Liver (tissue), 9 donors: Measurements from ENCODE around the gene KRTAP5-1. TPM values are rescaled to one million over a fixed set of nuclear protein-coding genes. Genes with fewer than 3 reads are reported as not detected.

Experiments used
- DNase-seq: peaks from one replicate; pipeline ENCODE4 v3.0.0-alpha.2; 2017; ENCODE audit warnings: low spot score
- H3K27ac ChIP-seq, 2 donors: one replicate each; pipeline ENCODE4 v1.7.0; 2013; ENCODE audit warnings: inconsistent platforms in 2 of 2, low read length in 2 of 2, control low read depth in 1 of 2, low read depth in 1 of 2, mild to moderate bottlenecking in 1 of 2
- H3K27me3 ChIP-seq, 4 donors: one replicate each; pipeline versions ENCODE4 v1.6.1 to v1.7.0; 2013; ENCODE audit warnings: low read length in 3 of 4, inconsistent platforms in 1 of 4, mild to moderate bottlenecking in 1 of 4, moderate library complexity in 1 of 4; ENCODE audit not compliant: control insufficient read depth in 4 of 4, insufficient read depth in 4 of 4
- H3K36me3 ChIP-seq, 4 donors: one replicate each; pipeline versions ENCODE4 v1.6.1 to v1.7.0; 2013; ENCODE audit warnings: low read length in 3 of 4, mild to moderate bottlenecking in 3 of 4, low read depth in 1 of 4, moderate library complexity in 1 of 4; ENCODE audit not compliant: control insufficient read depth in 4 of 4, insufficient read depth in 3 of 4
- H3K4me1 ChIP-seq, 4 donors: one replicate each; pipeline versions ENCODE4 v1.6.1 to v1.7.0; 2013; ENCODE audit warnings: low read length in 3 of 4, mild to moderate bottlenecking in 3 of 4, moderate library complexity in 1 of 4; ENCODE audit not compliant: control insufficient read depth in 4 of 4, insufficient read depth in 4 of 4
- H3K4me3 ChIP-seq, 3 donors: one replicate each; pipeline versions ENCODE4 v1.6.1 to v1.7.0; 2013; ENCODE audit warnings: low read length in 3 of 3, control low read depth in 1 of 3, low read depth in 1 of 3, mild to moderate bottlenecking in 1 of 3
- H3K9ac ChIP-seq, 2 donors: one replicate each; pipeline ENCODE4 v1.7.0; 2013; ENCODE audit warnings: low read length in 2 of 2, mild to moderate bottlenecking in 2 of 2, moderate library complexity in 2 of 2, control low read depth in 1 of 2, low read depth in 1 of 2
- H3K9me3 ChIP-seq, 4 donors: one replicate each; pipeline versions ENCODE4 v1.6.1 to v1.7.0; 2013; ENCODE audit warnings: low read length in 3 of 4; ENCODE audit not compliant: control insufficient read depth in 4 of 4
- FOXA1 ChIP-seq: IDR thresholded peaks from 2 replicates; pipeline ENCODE4 v1.6.1; 2016; ENCODE audit warnings: antibody characterized with exemption
- HNF4A ChIP-seq, 2 donors: conservative IDR thresholded peaks; 2 replicates each; pipeline ENCODE4 v1.6.1; 2016; ENCODE audit warnings: antibody characterized with exemption in 2 of 2, mild to moderate bottlenecking in 2 of 2
- JUND ChIP-seq, 2 donors: IDR thresholded peaks; 2 replicates each; pipeline ENCODE4 v1.6.1; 2016; ENCODE audit warnings: antibody characterized with exemption in 2 of 2
- REST ChIP-seq: IDR thresholded peaks from 2 replicates; pipeline ENCODE4 v1.6.1; 2016; ENCODE audit warnings: antibody characterized with exemption, mild to moderate bottlenecking
- RXRA ChIP-seq, 2 donors: IDR thresholded peaks; 2 replicates each; pipeline ENCODE4 v1.6.1; 2017 to 2018; ENCODE audit warnings: antibody characterized with exemption in 2 of 2, mild to moderate bottlenecking in 1 of 2
- TAF1 ChIP-seq: conservative IDR thresholded peaks from 2 replicates; pipeline ENCODE4 v1.6.1; 2016; ENCODE audit warnings: antibody characterized with exemption, mild to moderate bottlenecking
- WGBS: extraction: QIAGEN DNeasy Blood & Tissue Kit; methylation state at CpG from one replicate; pipeline ENCODE4 v1.1.7; 2013; 5-methylcytosine and 5-hydroxymethylcytosine counted together
- polyA plus RNA-seq, 2 donors: library from polyadenylated mRNA; stranded (reverse) in 1 of 2; unstranded in 1 of 2; fragments of 200-250 nt in 1 of 2; fragments of >200 nt in 1 of 2; fragmentation: Nextera tagmentation in 1 of 2; extraction: Ambion mirVana in 1 of 2; gene quantifications; one replicate each; pipeline versions ENCODE4 v1.2.1 to v1.2.3, GENCODE V29; 2013 to 2015
- total RNA-seq, 2 donors: library from RNA; depleted of rRNA; stranded (reverse); fragments of >200 nt; gene quantifications; one replicate each; pipeline ENCODE4 v1.2.3, GENCODE V29; 2014
- TF ChIP-seq, protein P1 (sequence below): fragments of 150-350 bp; IDR thresholded peaks from 2 replicates; pipeline ENCODE4 v1.5.1; 2017; ENCODE audit warnings: improper control_type of control experiment, low read depth, low read length; ENCODE audit not compliant: missing input control
- donor health status: healthy.
- donor health status: healthy.
- donor health status: healthy.
- donor health status: healthy.
- donor health status: healthy.

Gene KRTAP5-1
- total and polyA plus RNA-seq, 4 donors: not detected

GRCh38 chr11:1573077-1573902 lies 11.8 kb downstream of the KRTAP5-1 start:
- H3K9ac ChIP-seq: no peak overlapping the region
- no peak for TF ChIP-seq JUND (IDR thresholded peaks at IDR 0.05)
- no peak for TF ChIP-seq HNF4A (conservative IDR thresholded peaks at IDR 0.05)
- TF ChIP-seq RXRA (IDR thresholded peaks at IDR 0.05): no peak
- H3K9me3 ChIP-seq: peaks cover 0 to 4% (median 1%) of the 10 kb centered on the region in 4 donors
- peak overlapping the region in 1 of 3 donors; percentile 63 for H3K4me3 ChIP-seq
- no peaks in the 10 kb centered on the region for H3K36me3 ChIP-seq
- WGBS: 8% methylated on average over 37 of the region's 37 CpGs
- DNase-seq: no peak
- H3K27me3 ChIP-seq: peaks cover 0 to 5% (median 0%) of the 10 kb centered on the region in 4 donors
- peaks cover 6 to 16% (median 12%) of the 10 kb centered on the region in 4 donors for H3K4me1 ChIP-seq
- peak overlapping the region in 1 of 2 donors; percentile 28 for H3K27ac ChIP-seq

DNA sequence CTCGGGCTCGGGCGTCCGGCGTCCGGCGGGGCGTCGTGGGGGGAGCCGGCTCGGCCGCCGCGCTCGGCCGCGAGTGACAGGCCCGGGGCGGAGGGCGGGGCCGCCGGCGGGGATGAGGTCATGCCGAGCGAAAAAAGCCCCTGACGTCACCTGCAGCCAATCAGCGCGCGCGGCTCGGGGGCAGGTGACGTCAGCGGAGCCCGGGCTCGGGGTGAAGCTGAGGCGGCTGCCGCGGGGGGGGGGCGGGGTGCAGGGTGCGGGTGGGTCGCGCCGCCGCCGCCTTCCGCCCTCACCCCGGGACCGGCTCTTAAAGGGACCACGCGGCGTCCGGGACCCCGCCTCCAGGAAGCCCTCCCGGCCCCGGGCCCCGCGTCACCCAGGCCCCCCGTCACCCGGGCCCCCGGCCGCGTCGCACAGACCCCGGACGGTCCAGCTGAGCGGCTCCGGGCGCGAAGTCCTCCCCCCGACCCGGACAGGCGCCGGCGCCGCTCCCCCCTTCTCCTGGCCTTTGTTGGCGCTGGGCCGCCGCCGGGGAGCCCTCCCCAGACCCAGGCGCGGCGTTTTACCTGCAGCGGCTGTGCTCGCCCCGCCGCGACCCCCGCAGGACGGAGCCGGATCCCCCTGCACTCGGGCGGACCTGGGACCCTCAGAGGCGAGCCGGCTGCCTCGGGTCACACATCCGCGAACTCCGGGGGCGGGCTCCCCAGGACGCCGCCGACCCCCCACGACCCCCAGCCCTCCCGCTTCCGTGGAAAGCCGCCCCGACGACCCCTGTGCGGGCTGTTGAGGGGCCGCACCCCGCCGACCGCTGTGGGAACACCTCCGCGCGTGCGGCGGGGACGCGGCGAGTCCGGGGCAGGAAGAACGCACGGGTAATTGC lies 12.6 kb downstream of the KRTAP5-1 start, which contains the start of gene DUSP8:
TSS of gene DUSP8 (minus strand) at position 75 of the 880 bp plus-strand sequence. CDS start 6,445 bp downstream, outside the sequence.
- Histone ChIP-seq H3K4me3 (peak within 1 kb of the TSS in 2 of 3 donors; percentile 27 to 63), H3K4me1 (peaks cover 6 to 16% (median 12%) of the 10 kb centered on the region in 4 donors), H3K9ac (no peak within 1 kb of the TSS), H3K27ac (no peak within 1 kb of the TSS), H3K36me3 (no peaks in the 10 kb centered on the region), H3K27me3 (peaks cover 0 to 5% (median 0%) of the 10 kb centered on the region in 4 donors), H3K9me3 (no peaks in the 10 kb centered on the region)
- TF ChIP-seq REST: no peak
- no peak for TF ChIP-seq JUND (IDR thresholded peaks at IDR 0.05)
- TF ChIP-seq, protein P1, sequence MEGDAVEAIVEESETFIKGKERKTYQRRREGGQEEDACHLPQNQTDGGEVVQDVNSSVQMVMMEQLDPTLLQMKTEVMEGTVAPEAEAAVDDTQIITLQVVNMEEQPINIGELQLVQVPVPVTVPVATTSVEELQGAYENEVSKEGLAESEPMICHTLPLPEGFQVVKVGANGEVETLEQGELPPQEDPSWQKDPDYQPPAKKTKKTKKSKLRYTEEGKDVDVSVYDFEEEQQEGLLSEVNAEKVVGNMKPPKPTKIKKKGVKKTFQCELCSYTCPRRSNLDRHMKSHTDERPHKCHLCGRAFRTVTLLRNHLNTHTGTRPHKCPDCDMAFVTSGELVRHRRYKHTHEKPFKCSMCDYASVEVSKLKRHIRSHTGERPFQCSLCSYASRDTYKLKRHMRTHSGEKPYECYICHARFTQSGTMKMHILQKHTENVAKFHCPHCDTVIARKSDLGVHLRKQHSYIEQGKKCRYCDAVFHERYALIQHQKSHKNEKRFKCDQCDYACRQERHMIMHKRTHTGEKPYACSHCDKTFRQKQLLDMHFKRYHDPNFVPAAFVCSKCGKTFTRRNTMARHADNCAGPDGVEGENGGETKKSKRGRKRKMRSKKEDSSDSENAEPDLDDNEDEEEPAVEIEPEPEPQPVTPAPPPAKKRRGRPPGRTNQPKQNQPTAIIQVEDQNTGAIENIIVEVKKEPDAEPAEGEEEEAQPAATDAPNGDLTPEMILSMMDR: no peak
- TF ChIP-seq TAF1: no peak
- 2% methylated on average over 124 of the region's 124 CpGs for WGBS
- DNase-seq: peak; percentile 75

GRCh38 chr11:1571760-1572196 lies 13.3 kb downstream of the KRTAP5-1 start:
- peak overlapping the region in 1 of 3 donors; percentile 63 for H3K4me3 ChIP-seq
- H3K27ac ChIP-seq: no peak overlapping the region
- WGBS: 2% methylated on average over 91 of the region's 91 CpGs
- no peaks in the 10 kb centered on the region for H3K36me3 ChIP-seq
- peaks cover 0 to 5% (median 0%) of the 10 kb centered on the region in 4 donors for H3K27me3 ChIP-seq
- TF ChIP-seq FOXA1: no peak
- no peak for DNase-seq
- H3K4me1 ChIP-seq: peaks cover 6 to 18% (median 12%) of the 10 kb centered on the region in 4 donors
- no peaks in the 10 kb centered on the region for H3K9me3 ChIP-seq
- H3K9ac ChIP-seq: no peak overlapping the region
